HG02798 (cell line): ENCODE results near the gene C20orf144.
"Not testable (repeated sequence)": the region's sequence is repeated elsewhere in the genome, so short reads cannot be mapped to it uniquely, and the experiment has no call there.

Experiments
- ATAC-seq: cut with Tn5 transposase; IDR thresholded peaks from one replicate; pipeline ENCODE4 v1.9.1; 2021; ENCODE audit warnings: mild to moderate bottlenecking; ENCODE audit not compliant: unreplicated experiment, poor library complexity

The C20orf144 gene

GRCh38 chr20:33689493-33689892, 27.4 kb downstream of the C20orf144 start:
- ATAC-seq = no peak

DNA sequence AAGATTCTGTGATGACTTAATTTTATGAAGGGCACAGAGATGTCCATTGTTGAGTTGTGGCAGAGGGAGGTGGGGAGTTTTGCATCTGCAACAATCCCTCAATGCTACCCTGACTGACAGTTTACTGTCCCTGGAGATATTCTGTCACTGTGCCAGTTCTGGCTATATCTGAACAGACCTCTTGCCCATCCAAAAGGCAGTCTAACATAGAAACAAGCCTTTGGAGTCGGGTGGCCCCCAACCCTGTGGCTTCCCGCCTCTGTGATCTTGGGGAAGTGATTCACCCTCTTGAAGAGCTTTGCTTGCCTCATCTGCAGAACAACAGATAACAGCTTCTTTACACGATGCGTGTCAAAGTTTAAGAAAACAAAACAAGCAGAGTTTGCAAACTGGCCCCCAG, 27.8 kb downstream of the C20orf144 start:
- ATAC-seq = no peak

- ATAC-seq = no peak
Measured at GRCh38 chr20:33693289-33693688, 31.2 kb downstream of the C20orf144 start.

DNA sequence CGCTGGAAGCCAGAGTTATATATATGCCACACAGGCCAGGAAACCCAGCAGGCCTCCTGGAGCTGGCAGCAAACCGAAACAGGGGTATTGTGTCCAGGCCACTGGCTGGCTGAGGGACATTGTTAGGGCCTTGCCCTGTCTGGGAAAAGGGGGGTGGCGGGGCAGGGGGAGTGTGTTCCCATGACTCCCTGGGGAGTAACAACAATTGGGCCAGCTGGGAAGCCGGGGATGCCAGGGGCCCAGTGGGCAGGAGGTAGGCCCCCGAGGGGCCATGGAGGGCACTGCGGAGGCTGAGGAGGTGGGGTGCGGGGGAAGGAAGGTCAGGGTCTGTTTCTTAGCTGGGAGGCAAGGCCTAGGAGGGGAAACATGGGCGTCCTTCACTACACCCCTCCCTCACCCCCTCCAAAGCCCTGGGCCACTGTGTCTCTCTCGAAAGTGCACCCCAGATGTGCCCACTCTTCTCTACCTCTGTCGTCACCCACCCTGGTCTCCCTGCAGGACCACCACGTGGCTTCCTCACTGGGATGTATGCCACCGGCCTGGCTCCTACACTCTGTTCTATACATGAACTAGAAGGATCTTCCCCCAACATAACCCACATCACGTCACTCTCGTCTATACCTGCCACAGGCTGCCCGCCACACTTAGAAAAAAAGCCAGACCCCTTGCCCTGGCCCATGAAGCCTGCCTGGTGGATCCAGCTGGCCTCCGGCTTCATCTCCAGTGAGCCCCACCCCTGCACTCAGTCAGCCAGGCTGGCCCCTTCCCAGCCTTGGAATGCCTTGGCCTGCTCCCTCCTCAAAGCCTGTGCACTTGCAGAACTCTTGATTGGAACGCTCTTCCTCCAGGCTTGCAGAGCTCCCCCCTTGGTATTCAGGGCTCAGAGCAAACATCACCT, 31.9 kb downstream of the C20orf144 start:
- ATAC-seq = no peak

GRCh38 chr20:33694639-33695012, 32.5 kb downstream of the C20orf144 start:
- no peak for ATAC-seq

DNA sequence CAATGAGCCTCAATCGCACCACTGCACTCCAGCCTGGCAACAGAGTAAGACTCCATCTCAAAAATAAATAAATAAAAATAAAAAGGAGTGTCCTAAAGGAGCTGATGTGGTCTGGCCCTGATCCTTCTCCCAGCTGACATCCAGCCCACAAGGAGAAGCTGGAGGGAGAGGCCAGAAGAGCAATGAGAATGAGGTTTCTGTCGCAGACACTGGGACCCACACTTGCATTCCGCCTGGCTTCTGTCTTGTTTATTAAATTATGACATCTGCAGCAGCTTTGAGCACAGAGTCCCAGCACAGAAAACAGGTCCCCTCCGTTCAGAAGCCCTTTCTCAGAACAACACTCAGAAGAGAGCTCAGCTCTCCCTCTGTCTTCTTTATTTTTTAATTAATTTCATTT, 34.3 kb downstream of the C20orf144 start:
- ATAC-seq = no peak

GRCh38 chr20:33697129-33697528, 35.0 kb downstream of the C20orf144 start:
- ATAC-seq = no peak

DNA sequence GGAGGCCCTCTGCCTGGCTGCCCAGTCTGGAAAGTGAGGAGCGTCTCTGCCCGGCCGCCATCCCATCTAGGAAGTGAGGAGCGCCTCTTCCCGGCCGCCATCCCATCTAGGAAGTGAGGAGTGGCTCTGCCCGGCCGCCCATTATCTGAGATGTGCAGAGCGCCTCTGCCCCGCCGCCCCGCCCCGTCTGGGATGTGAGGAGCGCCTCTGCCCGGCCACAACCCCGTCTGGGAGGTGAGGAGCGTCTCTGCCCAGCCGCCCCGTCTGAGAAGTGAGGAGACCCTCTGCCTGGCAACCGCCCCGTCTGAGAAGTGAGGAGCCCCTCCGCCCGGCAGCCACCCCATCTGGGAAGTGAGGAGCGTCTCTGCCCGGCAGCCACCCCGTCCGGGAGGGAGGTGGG, 36.8 kb downstream of the C20orf144 start:
- not testable (repeated sequence) for ATAC-seq

GRCh38 chr20:33700696-33701441, 38.7 kb downstream of the C20orf144 start:
- not testable (repeated sequence) for ATAC-seq

- no peak for ATAC-seq
Measured at GRCh38 chr20:33701629-33702450, 39.7 kb downstream of the C20orf144 start.

DNA sequence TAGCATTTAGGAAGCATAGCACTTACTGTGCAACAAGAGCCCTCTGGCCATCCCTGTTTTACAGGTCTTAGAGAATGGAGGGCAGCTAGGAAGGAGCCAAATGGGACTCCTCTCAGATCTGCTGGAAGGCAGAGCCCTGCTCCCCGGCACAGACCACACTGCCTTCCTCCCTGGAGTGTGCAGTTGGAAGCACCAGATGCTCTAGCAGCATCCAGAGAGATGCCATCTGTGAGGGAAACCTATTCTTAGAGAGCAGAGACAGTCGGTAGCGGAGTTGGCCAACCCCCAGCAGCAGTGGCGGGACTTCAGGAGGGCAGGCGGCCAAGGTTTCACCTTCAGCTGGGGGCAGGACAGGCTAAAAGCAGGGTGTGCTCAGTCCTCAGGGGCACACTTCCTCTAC, 40.7 kb downstream of the C20orf144 start:
- no peak for ATAC-seq

GRCh38 chr20:33703498-33704137, 41.5 kb downstream of the C20orf144 start:
- no peak for ATAC-seq

DNA sequence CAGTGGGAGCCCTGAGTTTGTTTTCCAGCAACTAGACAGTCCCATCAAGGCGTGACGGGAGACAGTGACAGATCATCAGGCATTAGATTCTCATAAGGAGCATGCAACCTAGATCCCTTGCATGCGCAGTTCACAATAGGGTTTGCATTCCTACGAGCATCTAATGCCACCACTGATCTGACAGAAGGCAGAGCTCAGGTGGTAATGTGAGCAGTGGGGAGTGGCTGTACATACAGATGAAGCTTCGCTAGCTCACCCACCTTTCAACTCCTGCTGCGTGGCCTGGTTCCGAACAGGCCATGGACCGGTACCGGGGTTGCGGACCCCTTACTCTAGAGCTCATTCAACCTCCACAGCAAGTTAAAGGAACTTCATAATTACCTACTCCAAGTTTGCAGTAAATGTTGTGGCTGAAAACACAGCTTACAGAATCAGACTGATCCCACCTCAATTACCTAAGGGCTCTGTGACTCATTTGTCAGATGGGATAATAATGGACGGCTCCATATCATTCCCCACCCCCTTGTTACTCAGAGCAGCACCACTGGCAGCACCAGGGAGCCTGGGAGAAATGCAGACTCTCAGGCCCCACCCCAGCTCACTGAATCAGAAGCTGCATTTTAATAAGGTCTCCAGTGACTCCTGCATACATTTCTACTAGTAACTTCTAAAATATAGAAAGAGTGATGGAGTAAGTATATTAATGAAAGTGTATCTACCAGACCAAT, 42.2 kb downstream of the C20orf144 start:
- ATAC-seq = no peak

GRCh38 chr20:33707668-33708067, 45.5 kb downstream of the C20orf144 start:
- no peak for ATAC-seq

- ATAC-seq = no peak
Measured at GRCh38 chr20:33709398-33709797, 47.3 kb downstream of the C20orf144 start.

DNA sequence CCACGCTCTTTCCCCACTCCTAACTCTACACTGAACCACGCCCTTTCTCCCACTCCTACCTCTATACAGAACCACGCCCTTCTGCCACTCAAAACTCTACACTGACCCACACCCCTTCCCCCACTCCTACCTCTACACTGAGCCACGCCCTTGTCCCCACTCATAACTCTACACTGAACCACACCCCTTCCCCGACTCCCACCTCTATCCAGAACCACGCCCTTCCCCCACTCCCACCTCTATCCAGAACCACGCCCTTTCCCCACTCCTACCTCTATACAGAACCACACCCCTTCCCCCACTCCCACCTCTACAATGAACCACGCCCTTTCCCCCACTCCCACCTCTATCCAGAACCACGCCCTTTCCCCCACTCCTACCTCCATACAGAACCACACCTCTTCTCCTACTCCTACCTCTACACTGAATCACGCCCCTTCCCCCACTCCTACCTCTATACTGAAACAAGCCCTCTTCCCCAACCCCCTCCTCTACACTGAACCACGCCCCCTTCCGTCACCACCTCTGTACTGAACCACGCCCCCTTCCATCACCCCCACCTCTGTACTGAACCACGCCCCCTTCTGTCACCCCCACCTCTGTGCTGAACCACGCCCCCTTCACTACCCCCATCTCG, 47.9 kb downstream of the C20orf144 start:
- no peak for ATAC-seq

- ATAC-seq = no peak
Measured at GRCh38 chr20:33710681-33711445, 48.7 kb downstream of the C20orf144 start.

DNA sequence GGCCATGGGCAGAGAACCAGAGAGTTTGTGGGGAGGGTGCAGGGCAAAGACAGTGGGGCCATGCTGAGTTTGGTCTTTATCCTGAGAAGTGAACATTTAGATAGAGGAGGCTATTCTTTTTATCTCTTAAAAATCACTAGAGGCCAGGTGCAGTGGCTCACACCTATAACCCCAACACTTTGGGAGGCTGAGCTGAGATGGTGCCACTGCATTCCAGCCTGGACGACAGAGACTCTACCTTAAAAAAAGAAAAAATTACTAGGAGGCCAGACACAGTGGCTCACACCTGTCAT, 49.3 kb downstream of the C20orf144 start:
- no peak for ATAC-seq
